ENCODE results near the gene PIEZO2.

Gene PIEZO2

GRCh38 chr18:10949655-10950054 lies 199.7 kb downstream of the PIEZO2 start:
- no peak overlapping the region for H3K4me3 ChIP-seq (ENCODE audit: low read length)
- no peak for TF ChIP-seq CTCF (conservative IDR thresholded peaks at IDR 0.05; ENCODE audit: low read length)
- no peak for DNase-seq (ENCODE audit: low read depth)

- TF ChIP-seq CTCF (conservative IDR thresholded peaks at IDR 0.05; ENCODE audit: low read length), result no peak
- no peak for DNase-seq (ENCODE audit: low read depth)
- H3K4me3 ChIP-seq (ENCODE audit: low read length), result no peak overlapping the region
These were observed 200.9 kb downstream of the PIEZO2 start for GRCh38 chr18:10948421-10948820.

- DNase-seq (ENCODE audit: low read depth), result no peak
- no peak for TF ChIP-seq CTCF (conservative IDR thresholded peaks at IDR 0.05; ENCODE audit: low read length)
- no peak overlapping the region for H3K4me3 ChIP-seq (ENCODE audit: low read length)
These were observed 203.3 kb downstream of the PIEZO2 start for GRCh38 chr18:10946058-10946457.

GRCh38 chr18:10942998-10943397 lies 206.4 kb downstream of the PIEZO2 start:
- H3K4me3 ChIP-seq (ENCODE audit: low read length), result no peak overlapping the region
- TF ChIP-seq CTCF (conservative IDR thresholded peaks at IDR 0.05; ENCODE audit: low read length), result no peak
- no peak for DNase-seq (ENCODE audit: low read depth)

- DNase-seq (ENCODE audit: low read depth), result no peak
- no peak overlapping the region for H3K4me3 ChIP-seq (ENCODE audit: low read length)
- TF ChIP-seq CTCF (conservative IDR thresholded peaks at IDR 0.05; ENCODE audit: low read length), result no peak
These were observed 209.5 kb downstream of the PIEZO2 start for GRCh38 chr18:10939822-10940221.

- H3K4me3 ChIP-seq (ENCODE audit: low read length), result no peak overlapping the region
- TF ChIP-seq CTCF (conservative IDR thresholded peaks at IDR 0.05; ENCODE audit: low read length), result no peak
- DNase-seq (ENCODE audit: low read depth), result no peak
These were observed 211.4 kb downstream of the PIEZO2 start for GRCh38 chr18:10937743-10938640.

Data from AG10803 (cell line).